ENCODE data around the gene DDX11. TPM values are rescaled to one million over a fixed set of nuclear protein-coding genes. Genes with fewer than 3 reads are reported as not detected.
"Not testable (repeated sequence)": the region's sequence is repeated elsewhere in the genome, so short reads cannot be mapped to it uniquely, and the experiment has no call there.

Gene DDX11
- total RNA-seq, 1 donor from 2014 or later, result 51.6 TPM

DNA sequence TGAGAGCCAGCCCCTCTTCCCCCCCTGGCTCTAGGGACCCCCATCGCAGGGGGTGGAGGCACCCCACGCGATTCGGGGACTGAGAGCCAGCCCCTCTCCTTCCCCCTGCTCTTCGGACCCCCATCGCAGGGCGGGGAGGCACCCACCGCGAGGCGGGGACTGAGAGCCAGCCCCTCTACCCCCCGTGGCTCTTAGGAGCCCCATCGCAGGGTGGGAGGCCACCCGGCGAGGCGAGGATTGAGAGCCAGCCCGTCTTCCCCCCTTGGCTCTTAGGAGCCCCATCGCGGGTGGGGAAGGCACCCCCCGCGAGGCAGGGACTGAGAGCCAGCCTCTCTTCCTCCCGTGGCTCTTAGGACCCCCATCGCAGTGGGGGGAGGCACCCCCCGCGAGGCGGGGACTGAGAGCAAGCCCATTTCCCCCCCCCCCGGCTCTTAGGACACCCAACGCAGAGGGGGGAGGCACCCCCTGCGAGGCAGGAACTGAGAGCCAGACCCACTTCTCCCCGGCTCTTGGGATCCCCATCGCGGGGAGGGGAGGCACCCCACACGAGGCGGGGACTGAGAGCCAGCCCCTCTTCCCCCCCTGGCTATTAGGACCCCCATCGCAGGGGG is 45.6 kb downstream of the DDX11 start:
- no peak for DNase-seq (ENCODE audit: low read depth)
- TF ChIP-seq, protein P1, sequence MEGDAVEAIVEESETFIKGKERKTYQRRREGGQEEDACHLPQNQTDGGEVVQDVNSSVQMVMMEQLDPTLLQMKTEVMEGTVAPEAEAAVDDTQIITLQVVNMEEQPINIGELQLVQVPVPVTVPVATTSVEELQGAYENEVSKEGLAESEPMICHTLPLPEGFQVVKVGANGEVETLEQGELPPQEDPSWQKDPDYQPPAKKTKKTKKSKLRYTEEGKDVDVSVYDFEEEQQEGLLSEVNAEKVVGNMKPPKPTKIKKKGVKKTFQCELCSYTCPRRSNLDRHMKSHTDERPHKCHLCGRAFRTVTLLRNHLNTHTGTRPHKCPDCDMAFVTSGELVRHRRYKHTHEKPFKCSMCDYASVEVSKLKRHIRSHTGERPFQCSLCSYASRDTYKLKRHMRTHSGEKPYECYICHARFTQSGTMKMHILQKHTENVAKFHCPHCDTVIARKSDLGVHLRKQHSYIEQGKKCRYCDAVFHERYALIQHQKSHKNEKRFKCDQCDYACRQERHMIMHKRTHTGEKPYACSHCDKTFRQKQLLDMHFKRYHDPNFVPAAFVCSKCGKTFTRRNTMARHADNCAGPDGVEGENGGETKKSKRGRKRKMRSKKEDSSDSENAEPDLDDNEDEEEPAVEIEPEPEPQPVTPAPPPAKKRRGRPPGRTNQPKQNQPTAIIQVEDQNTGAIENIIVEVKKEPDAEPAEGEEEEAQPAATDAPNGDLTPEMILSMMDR (conservative IDR thresholded peaks at IDR 0.05; ENCODE audit: low read depth, low read length), result no peak
- no peak overlapping the region for H3K4me3 ChIP-seq (ENCODE audit: low read depth, low read length)

DNA sequence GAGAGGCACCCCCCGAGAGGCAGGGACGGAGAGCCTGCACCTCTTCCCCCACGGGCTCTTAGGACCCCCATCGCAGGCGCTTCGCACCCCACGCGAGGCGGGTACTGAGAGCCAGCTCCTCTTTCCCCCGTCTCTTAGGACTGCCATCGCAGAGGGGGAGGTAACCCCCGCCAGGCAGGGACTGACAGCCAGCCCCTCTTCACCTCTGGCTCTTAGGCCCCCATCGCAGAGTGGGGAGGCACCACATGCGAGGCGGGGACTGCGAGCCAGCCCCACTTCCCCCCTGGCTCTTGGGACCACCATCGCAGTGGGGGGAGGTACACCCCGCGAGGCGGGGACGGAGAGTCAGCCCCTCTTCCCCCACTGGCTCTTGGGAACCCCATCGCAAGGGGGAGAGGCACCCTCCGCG is 46.1 kb downstream of the DDX11 start:
- no peak for DNase-seq (ENCODE audit: low read depth)
- H3K4me3 ChIP-seq (ENCODE audit: low read depth, low read length), result no peak overlapping the region
- TF ChIP-seq, protein P1 (conservative IDR thresholded peaks at IDR 0.05; ENCODE audit: low read depth, low read length), result no peak

DNA sequence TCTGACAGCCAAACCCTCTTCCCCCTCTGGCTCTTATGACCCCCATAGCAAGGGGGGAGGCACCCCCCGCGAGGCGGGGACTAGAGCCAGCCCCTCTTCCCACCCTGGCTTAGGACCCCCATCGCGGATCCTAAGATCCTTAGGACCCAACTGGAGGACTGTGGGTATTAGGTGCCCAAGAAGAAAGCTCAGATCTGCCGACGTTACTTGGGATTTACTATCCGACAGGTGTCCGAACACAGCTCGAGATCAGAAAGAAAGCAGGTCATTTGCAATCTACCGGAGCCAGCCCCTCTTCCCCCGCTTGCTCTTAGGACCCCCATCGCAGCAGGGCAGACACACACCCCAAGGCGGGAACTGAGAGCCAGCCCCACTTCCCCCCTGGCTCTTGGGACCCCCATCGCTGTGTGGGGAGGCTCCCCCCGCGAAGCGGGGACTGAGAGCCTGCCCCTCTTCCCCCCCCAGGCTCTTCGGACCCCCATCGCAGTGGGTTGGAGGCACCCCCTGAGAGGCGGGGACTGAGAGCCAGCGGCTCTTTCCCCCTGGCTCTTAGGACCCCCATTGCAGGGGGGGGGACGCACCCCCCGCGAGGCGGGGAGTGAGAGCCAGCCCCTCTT is 46.8 kb downstream of the DDX11 start:
- no peak overlapping the region for H3K4me3 ChIP-seq (ENCODE audit: low read depth, low read length)
- TF ChIP-seq, protein P1 (conservative IDR thresholded peaks at IDR 0.05; ENCODE audit: low read depth, low read length), result no peak
- no peak for DNase-seq (ENCODE audit: low read depth)

DNA sequence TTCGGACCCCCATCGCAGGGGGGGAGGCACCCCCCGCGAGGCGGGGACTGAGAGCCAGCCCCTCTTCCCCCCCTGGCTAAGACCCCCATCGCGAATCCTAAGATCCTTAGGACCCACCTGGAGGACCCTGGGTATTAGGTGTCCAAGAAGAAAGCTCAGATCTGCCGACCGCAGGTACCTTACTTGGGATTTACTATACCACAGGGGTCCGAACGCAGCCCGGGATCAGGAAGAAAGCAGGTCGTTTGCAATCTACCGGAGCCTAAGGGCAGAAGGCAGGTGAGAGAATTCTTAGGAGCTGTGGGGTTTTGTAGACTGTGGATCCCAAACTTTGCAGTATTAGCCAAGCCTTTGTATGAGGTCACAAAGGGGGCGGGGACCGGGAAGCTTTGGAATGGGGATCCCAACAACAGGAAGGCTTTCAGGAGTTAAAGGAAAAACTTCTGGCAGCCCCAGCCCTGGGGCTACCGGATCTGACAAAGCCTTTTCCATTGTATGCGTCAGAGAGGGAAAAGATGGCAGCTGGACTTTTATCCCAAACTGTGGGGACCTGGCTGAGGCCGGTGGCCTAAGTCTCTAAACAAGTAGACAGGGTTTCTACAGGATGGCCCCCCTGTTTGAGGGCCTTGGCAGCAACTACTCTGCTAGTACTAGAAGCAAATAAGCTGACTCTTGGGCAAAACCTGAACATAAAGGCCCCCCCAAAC is 47.5 kb downstream of the DDX11 start:
- DNase-seq (ENCODE audit: low read depth); H3K4me3 ChIP-seq (ENCODE audit: low read depth, low read length): not testable (repeated sequence)

DNA sequence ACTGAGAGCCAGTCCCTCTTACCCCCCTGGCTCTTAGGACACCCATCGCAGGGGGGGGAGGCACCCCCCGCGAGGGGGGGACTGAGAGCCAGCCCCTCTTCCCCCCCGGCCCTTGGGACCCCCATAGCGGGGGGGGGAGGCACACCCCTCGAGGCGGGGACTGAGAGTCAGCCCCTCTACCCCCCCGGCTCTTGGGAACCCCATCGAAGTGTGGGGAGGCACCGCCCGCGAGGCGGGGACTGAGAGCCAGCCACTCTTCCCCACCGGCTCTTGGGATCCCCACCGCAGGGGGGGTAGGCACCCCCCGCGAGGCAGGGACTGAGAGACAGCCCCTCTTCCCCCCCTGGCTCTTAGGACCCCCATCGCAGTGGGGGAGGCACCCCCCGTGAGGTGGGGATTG is 48.8 kb downstream of the DDX11 start:
- TF ChIP-seq, protein P1 (conservative IDR thresholded peaks at IDR 0.05; ENCODE audit: low read depth, low read length), result no peak
- no peak overlapping the region for H3K4me3 ChIP-seq (ENCODE audit: low read depth, low read length)
- DNase-seq (ENCODE audit: low read depth), result no peak

DNA sequence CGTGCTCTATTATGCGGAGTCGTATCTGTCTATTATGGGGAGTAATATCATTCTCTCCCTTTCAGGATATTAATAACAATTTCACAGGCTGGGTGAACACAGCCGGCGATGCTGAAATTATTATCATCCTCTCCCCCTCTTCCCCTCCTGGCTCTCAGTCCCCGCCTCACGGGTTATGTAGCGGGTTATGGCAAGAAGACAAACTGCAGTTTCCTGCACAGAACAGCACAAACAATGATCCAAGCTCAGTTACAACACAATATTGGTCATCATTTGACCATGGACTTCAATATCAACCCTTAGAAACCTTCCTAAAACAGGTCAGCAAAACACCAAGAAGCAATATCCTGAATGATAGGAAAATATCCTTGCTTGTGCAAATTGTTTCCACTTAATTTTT is 50.5 kb downstream of the DDX11 start:
- not testable (repeated sequence) for H3K4me3 ChIP-seq (ENCODE audit: low read depth, low read length); DNase-seq (ENCODE audit: low read depth)

DNA sequence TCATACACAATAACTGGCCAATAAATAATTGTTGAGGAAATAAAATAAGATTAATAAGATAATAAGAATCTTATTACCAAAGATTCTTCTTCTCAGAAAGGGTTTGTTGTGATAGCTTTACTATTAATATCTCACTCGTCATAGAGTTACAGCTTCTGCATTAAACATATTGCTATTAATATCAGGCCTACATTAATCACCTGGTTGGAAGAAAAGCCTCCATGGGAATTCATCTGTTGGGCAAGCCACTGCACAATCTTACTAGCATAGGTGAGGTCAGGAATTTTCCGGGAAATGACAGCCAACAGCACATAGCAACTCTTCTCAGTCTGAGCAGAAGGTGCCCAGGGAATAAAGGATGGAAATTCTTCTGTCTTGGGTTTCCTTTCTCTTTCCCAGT is 51.5 kb downstream of the DDX11 start:
- not testable (repeated sequence) for H3K4me3 ChIP-seq (ENCODE audit: low read depth, low read length); DNase-seq (ENCODE audit: low read depth)

DNA sequence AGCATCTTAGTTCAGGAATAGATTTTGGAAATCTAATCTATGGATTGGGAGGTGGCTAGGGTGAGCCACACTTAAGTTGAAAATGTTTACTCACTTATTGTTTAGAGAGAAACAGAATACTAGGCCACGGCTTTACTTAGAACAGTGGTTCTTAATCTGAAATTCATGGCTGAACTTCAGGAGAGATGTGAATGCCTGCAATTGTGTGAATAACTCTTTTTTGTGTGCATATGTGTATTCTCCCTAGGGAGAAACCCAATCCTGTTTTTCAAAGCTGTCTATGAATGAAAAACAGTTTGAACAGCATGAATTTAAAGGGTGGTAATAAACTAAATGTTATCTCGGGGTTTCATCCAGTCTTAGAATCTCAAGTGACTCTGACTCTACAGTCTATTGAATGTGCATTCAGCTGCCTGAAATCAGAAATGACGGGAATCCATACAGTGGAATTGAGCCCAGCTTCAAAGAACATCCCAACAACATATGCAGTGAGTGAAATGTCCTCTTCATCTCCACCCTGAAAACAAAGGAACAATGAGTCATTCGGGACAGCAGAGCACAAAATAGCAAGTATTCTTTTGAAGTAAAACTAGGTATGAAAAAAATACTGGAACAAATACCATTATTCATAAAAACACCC is 53.7 kb downstream of the DDX11 start:
- not testable (repeated sequence) for DNase-seq (ENCODE audit: low read depth); H3K4me3 ChIP-seq (ENCODE audit: low read depth, low read length)

DNA sequence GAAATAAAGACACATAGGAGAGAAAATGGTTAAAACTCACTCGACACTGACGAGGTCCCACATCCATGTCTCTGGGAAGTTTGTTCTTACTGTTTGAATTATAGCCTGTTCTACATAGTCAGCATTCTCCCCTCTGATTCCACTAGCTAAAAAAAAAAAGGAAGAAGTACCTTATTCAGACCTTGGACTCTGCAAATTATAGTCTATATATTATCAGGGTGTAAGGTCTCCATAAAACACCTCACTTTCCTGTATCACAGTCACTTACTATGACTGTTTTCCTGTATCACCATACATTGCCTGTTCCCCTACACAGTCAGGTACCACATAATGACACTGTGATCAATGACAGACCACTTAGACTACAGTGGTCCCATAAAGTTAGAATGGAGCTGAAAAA is 62.9 kb downstream of the DDX11 start:
- not testable (repeated sequence) for DNase-seq (ENCODE audit: low read depth); H3K4me3 ChIP-seq (ENCODE audit: low read depth, low read length)

DNA sequence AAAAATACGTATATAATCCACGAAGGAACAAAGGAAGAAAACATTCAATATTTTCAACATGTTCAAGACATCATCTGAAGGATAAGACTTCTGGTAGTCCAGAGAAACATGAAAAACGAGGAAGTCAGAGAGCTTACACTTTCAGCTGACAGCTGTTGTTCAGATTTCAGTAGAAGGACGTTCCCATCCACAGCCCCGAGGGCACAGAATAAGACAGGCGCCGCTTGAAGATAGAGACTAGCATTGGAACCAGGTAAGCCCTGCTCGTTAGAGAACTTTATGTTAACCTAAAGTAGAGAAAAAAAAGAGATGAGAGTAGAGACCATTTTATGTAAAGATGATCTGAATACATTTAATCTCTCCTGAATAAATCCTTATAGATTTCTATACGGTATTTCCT is 71.1 kb downstream of the DDX11 start:
- H3K4me3 ChIP-seq (ENCODE audit: low read depth, low read length); DNase-seq (ENCODE audit: low read depth): not testable (repeated sequence)

DNA sequence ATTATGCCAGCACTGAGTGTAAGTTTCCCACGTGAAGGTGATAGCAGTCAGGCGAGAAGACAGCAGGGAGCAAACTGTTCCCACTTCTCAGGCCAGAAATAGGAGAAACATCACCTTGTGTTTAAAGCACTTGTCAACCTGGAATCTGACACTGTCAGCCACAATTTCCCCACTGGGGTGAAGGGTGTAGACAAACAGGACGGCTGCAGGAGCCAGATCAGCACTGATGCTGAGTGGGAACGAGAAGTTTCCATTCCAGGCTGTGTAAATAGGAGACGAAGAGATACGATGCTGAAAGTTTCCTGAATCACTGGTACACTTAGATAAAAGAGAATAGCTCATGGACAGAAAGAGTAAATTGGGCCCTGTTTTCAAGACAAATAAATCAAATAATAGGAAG is 71.6 kb downstream of the DDX11 start:
- H3K4me3 ChIP-seq (ENCODE audit: low read depth, low read length); DNase-seq (ENCODE audit: low read depth): not testable (repeated sequence)

DNA sequence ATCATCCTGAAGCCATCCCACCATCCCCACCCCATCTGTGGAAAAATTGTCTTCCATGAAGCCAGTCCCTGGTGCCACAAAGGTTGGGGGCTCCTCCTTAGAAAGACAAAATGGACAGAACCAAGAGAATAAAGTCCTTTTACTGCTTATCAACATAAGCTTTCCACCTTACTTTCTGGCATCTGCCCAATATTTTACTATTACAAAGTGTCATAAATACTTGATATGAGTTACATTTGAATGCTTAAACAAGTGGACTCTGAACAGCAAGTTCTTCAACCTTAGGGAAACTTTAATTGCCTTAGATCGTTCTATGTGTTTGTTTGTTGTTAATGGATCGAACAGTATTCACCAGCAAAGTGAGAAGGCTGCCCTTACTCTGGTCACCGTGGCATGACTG is 73.8 kb downstream of the DDX11 start:
- not testable (repeated sequence) for H3K4me3 ChIP-seq (ENCODE audit: low read depth, low read length); DNase-seq (ENCODE audit: low read depth)

DNA sequence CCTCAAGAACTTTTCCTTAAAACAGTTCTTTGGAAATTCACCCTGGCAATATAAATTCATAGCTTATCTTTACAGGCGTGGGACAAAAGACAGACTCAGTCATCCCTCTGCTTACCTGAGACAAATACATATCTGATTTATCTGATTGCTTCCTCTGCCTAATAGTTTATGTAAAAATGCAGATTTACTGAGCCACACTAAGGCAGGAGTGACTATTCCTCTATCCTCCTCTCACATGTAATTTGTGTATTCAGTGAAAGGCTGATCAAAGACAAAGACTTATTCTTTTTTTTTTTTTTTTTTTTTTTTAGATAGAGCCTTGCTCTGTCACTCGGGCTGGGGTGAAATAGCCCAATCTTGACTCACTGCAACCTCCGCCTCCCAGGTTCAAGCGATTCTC is 77.1 kb downstream of the DDX11 start:
- not testable (repeated sequence) for H3K4me3 ChIP-seq (ENCODE audit: low read depth, low read length); DNase-seq (ENCODE audit: low read depth)

Measured in epithelial cell of proximal tubule (primary cell).